K562 (cell line): ENCODE measurements around the gene IL12RB2. TPM values are rescaled to one million over a fixed set of nuclear protein-coding genes. Genes with fewer than 3 reads are reported as not detected.

Experiments
- MGA ChIP-seq: fragments of 450-650 bp; IDR thresholded peaks from 2 replicates; pipeline ENCODE4 v1.6.1; 2016; ENCODE audit warnings: mild to moderate bottlenecking, moderate library complexity
- SMAD3 ChIP-seq: fragments of 450-650 bp; formaldehyde crosslinking; conservative IDR thresholded peaks from 2 replicates; pipeline ENCODE4 v1.4.0; 2020; ENCODE audit warnings: mild to moderate bottlenecking
- ZBTB40 ChIP-seq, 2 experiments: fragments of 450-650 bp in 1 of 2; sonication (generic) in 1 of 2; formaldehyde crosslinking in 1 of 2; IDR thresholded peaks; 2 replicates each; pipeline versions ENCODE4 v1.7.1 to v1.9.0; 2016 to 2022; ENCODE audit warnings: inconsistent platforms in 1 of 2, mild to moderate bottlenecking in 1 of 2, missing genetic modification reagents in 1 of 2
- polyA plus RNA-seq, 8 experiments: library from polyadenylated mRNA; depleted of rRNA in 4 of 8; stranded (reverse) in 5 of 8; unstranded in 3 of 8; fragments of >200 nt; fragmentation: Nextera tagmentation in 2 of 8; fragmentation: Illumina TruSeq in 1 of 8; extraction: Ambion mirVana in 2 of 8; extraction: Trizol in 1 of 8; gene quantifications; 2 replicates each; pipeline versions ENCODE4 v1.2.1 to v1.2.3, GENCODE V29; 2011 to 2014; ENCODE audit warnings: inconsistent platforms in 1 of 8, missing spikeins in 1 of 8
- total RNA-seq, 7 experiments: library from RNA; depleted of rRNA in 6 of 7; stranded (reverse); fragments of >200 nt in 6 of 7; fragmentation: Illumina TruSeq in 2 of 7; extraction: Trizol in 2 of 7; gene quantifications; 2 replicates each; pipeline versions ENCODE4 v1.2.1 to v1.2.3, GENCODE V29; 2011 to 2021; ENCODE audit warnings: low replicate concordance in 1 of 7

The IL12RB2 gene
- total and polyA plus RNA-seq, 9 of the 15 experiments (the other 6 are each of a cell fraction or from before 2014, with no cell fraction given): 0.39 to 3.3 (median 1.9) TPM

- TF ChIP-seq ZBTB40 (IDR thresholded peaks at IDR 0.05) (no peak), ZBTB40 (CRISPR knock-in tag; IDR thresholded peaks at IDR 0.05) (no peak), MGA (no peak), SMAD3 (CRISPR knock-in tag) (no peak)
These were observed 48.2 kb downstream of the IL12RB2 start (continued) for GRCh38 chr1:67355745-67356424.
